ENCODE data around the gene SNCB.

- TF ChIP-seq POLR2A (IDR thresholded peaks at IDR 0.05) (no peak), EP300 (IDR thresholded peaks at IDR 0.05; ENCODE audit: low read depth) (no peak)
These were observed 18.3 kb upstream of the SNCB start for GRCh38 chr5:176648474-176649194.
